ENCODE results near the gene CDK5RAP1. TPM values are rescaled to one million over a fixed set of nuclear protein-coding genes. Genes with fewer than 3 reads are reported as not detected.

The CDK5RAP1 gene
- total and polyA plus RNA-seq, 2 donors (not counting 3 experiments of a cell fraction or from before 2014, with no cell fraction given): 30.8 to 36.5 TPM

DNA sequence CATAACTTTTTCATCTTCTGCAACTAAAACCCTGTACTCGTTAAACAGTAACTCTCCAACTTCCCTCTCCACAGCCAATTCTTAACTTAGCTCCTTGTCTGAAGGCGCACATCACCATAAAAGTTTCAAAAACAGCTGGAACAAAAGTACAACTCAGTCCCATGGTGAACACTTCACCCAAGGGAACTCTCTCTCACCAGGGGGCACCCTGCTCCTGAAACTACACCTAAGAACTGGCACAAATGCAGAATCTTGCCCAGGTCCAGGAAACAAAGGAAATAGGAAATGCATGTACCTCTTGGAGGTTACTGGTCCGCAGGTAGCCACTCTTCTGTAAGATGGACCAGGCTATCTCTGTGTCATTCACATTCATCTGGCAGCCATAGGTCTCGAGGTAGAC, 6.6 kb downstream of the CDK5RAP1 start:
- no peaks in the 10 kb centered on the region for H3K4me1 ChIP-seq (ENCODE audit: control insufficient read depth, extremely low read depth, insufficient read depth, low read length)
- peak; percentile 7 for DNase-seq (ENCODE audit: low read depth, low spot score)
- no peaks in the 10 kb centered on the region for H3K27me3 ChIP-seq (ENCODE audit: control insufficient read depth in 2 of 2, insufficient read depth in 2 of 2, low read length in 2 of 2)
- H3K36me3 ChIP-seq (ENCODE audit: control insufficient read depth in 2 of 2, extremely low read depth in 1 of 2, insufficient read depth in 2 of 2, low read length in 2 of 2): peaks cover 6% of the 10 kb centered on the region in 2 experiments
- H3K27ac ChIP-seq (ENCODE audit: insufficient read depth, low read depth, low read length): no peak overlapping the region
- no peaks in the 10 kb centered on the region for H3K9me1 ChIP-seq (replicated peaks; ENCODE audit: control insufficient read depth, extremely low read depth, insufficient read depth, low read length)
- H3K4me3 ChIP-seq (replicated peaks in 1 of 3; ENCODE audit: insufficient read depth in 1 of 3, low read depth in 1 of 3, low read length in 3 of 3): no peak overlapping the region
- no peak for FAIRE-seq
- BruUV-seq (replicated peaks): no TSS peak
- no peak overlapping the region for H3K4me2 ChIP-seq (ENCODE audit: insufficient read depth, low read length)
- TF ChIP-seq JUN (IDR thresholded peaks at IDR 0.05; ENCODE audit: borderline replicate concordance, insufficient read depth, insufficient read length, low read depth): no peak
- TF ChIP-seq, protein P1, sequence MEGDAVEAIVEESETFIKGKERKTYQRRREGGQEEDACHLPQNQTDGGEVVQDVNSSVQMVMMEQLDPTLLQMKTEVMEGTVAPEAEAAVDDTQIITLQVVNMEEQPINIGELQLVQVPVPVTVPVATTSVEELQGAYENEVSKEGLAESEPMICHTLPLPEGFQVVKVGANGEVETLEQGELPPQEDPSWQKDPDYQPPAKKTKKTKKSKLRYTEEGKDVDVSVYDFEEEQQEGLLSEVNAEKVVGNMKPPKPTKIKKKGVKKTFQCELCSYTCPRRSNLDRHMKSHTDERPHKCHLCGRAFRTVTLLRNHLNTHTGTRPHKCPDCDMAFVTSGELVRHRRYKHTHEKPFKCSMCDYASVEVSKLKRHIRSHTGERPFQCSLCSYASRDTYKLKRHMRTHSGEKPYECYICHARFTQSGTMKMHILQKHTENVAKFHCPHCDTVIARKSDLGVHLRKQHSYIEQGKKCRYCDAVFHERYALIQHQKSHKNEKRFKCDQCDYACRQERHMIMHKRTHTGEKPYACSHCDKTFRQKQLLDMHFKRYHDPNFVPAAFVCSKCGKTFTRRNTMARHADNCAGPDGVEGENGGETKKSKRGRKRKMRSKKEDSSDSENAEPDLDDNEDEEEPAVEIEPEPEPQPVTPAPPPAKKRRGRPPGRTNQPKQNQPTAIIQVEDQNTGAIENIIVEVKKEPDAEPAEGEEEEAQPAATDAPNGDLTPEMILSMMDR (IDR thresholded peaks at IDR 0.05; ENCODE audit: extremely low read depth in 1 of 2, insufficient read depth in 1 of 2, low read depth in 1 of 2, low read length in 2 of 2): peak in 1 of 2 donors; percentile 13
- ChIA-PET POLR2A (no interaction called here), CTCF (interaction anchor here (1.0 to 1.1 kb wide), 2 partner anchors 273 to 673 kb away, joined by 4 to 5 read pairs; no protein-coding TSS in a partner anchor)
- dilution Hi-C loops (cut with MboI; ENCODE audit: extremely low pct_ligation_motif_present, low sequenced_read_pairs): no loop called here
- intact Hi-C loops (cut with micrococcal nuclease): no loop called here
- H2AFZ ChIP-seq (ENCODE audit: low read depth, low read length): no peak overlapping the region
- H3K9me3 ChIP-seq (replicated peaks; ENCODE audit: control insufficient read depth, insufficient read depth, low read length): no peaks in the 10 kb centered on the region
- no peak overlapping the region for H3K9ac ChIP-seq (replicated peaks; ENCODE audit: extremely low read depth, insufficient read depth, low read length)
- H3K79me2 ChIP-seq (ENCODE audit: control insufficient read depth, insufficient read depth, low read length): peaks cover 27% of the 10 kb centered on the region
- no peaks in the 10 kb centered on the region for H4K20me1 ChIP-seq (replicated peaks; ENCODE audit: control insufficient read depth, extremely low read depth, insufficient read depth, low read length)

GRCh38 chr20:33393609-33394008, 7.7 kb downstream of the CDK5RAP1 start:
- H3K9ac ChIP-seq (replicated peaks; ENCODE audit: extremely low read depth, insufficient read depth, low read length): no peak overlapping the region
- TF ChIP-seq GATA2 (IDR thresholded peaks at IDR 0.05; ENCODE audit: insufficient read depth, insufficient read length, low read depth, low read length): no peak
- TF ChIP-seq POLR2AphosphoS5 (IDR thresholded peaks at IDR 0.05; ENCODE audit: insufficient read depth, low read depth, low read length): no peak
- no peak for TF ChIP-seq FOS (IDR thresholded peaks at IDR 0.05; ENCODE audit: borderline replicate concordance, insufficient read depth, low read length)
- TF ChIP-seq, protein P1 (IDR thresholded peaks at IDR 0.05; ENCODE audit: extremely low read depth in 1 of 2, insufficient read depth in 1 of 2, low read depth in 1 of 2, low read length in 2 of 2): no peak
- TF ChIP-seq JUN (IDR thresholded peaks at IDR 0.05; ENCODE audit: borderline replicate concordance, insufficient read depth, insufficient read length, low read depth): no peak
- TF ChIP-seq MYC (IDR thresholded peaks at IDR 0.05; ENCODE audit: low read depth, low read length): no peak
- no peak for TF ChIP-seq POLR2A (IDR thresholded peaks at IDR 0.05; ENCODE audit: low read depth, low read length)
- TF ChIP-seq EZH2 (IDR thresholded peaks at IDR 0.05; ENCODE audit: borderline replicate concordance, low read depth, low read length, severe bottlenecking): no peak
- TF ChIP-seq, protein P2, sequence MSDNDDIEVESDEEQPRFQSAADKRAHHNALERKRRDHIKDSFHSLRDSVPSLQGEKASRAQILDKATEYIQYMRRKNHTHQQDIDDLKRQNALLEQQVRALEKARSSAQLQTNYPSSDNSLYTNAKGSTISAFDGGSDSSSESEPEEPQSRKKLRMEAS (IDR thresholded peaks at IDR 0.05; ENCODE audit: insufficient read depth, insufficient read length): no peak
- peaks cover 16% of the 10 kb centered on the region for H3K79me2 ChIP-seq (ENCODE audit: control insufficient read depth, insufficient read depth, low read length)
- H3K27me3 ChIP-seq (ENCODE audit: control insufficient read depth in 2 of 2, insufficient read depth in 2 of 2, low read length in 2 of 2): no peaks in the 10 kb centered on the region
- H3K9me1 ChIP-seq (replicated peaks; ENCODE audit: control insufficient read depth, extremely low read depth, insufficient read depth, low read length): no peaks in the 10 kb centered on the region
- ChIA-PET CTCF (interaction anchor here (1.2 kb wide), 1 partner anchor 260 kb away, joined by 3 read pairs; no protein-coding TSS in a partner anchor), POLR2A (no interaction called here)
- intact Hi-C loops (cut with micrococcal nuclease) (no loop called here), dilution Hi-C loops (cut with MboI; ENCODE audit: extremely low pct_ligation_motif_present, low sequenced_read_pairs) (no loop called here)
- H3K9me3 ChIP-seq (replicated peaks; ENCODE audit: control insufficient read depth, insufficient read depth, low read length): no peaks in the 10 kb centered on the region
- no peak overlapping the region for H3K4me3 ChIP-seq (replicated peaks in 1 of 3; ENCODE audit: insufficient read depth in 1 of 3, low read depth in 1 of 3, low read length in 3 of 3)
- no peaks in the 10 kb centered on the region for H3K4me1 ChIP-seq (ENCODE audit: control insufficient read depth, extremely low read depth, insufficient read depth, low read length)
- FAIRE-seq: no peak
- no TSS peak for BruUV-seq (replicated peaks)
- no peak overlapping the region for H3K4me2 ChIP-seq (ENCODE audit: insufficient read depth, low read length)
- H3K36me3 ChIP-seq (ENCODE audit: control insufficient read depth in 2 of 2, extremely low read depth in 1 of 2, insufficient read depth in 2 of 2, low read length in 2 of 2): peaks cover 6% of the 10 kb centered on the region in 2 experiments
- no peak for DNase-seq (ENCODE audit: low read depth, low spot score)
- H3K27ac ChIP-seq (ENCODE audit: insufficient read depth, low read depth, low read length): no peak overlapping the region
- H2AFZ ChIP-seq (ENCODE audit: low read depth, low read length): no peak overlapping the region
- H4K20me1 ChIP-seq (replicated peaks; ENCODE audit: control insufficient read depth, extremely low read depth, insufficient read depth, low read length): no peaks in the 10 kb centered on the region

All from endothelial cell of umbilical vein (primary cell).